Body of pancreas (tissue), 4 donors: ENCODE results near the gene APLP1.

Experiments
- CTCF ChIP-seq, 7 experiments: fragments of 450-650 bp in 4 of 7; fragments of 200-600 bp in 3 of 7; sonication (generic) in 3 of 7; IDR thresholded peaks; one replicate each; pipeline ENCODE4 v1.5.1; 2016 to 2019; ENCODE audit warnings: antibody characterized with exemption in 7 of 7
- POLR2A ChIP-seq, 3 donors: fragments of 450-650 bp; IDR thresholded peaks; one replicate each; pipeline ENCODE4 v1.6.1; 2016; ENCODE audit warnings: antibody characterized with exemption in 3 of 3, mild to moderate bottlenecking in 2 of 3

GRCh38 chr19:35919306-35919705, 50.9 kb downstream of the APLP1 start:
- TF ChIP-seq CTCF (IDR thresholded peaks at IDR 0.05) (no peak), POLR2A (IDR thresholded peaks at IDR 0.05) (no peak)
